NCI-H2081 treated with DMSO at 0.1 percent for 48 hours (cell line): ENCODE data around the gene CADM1.
A peak's percentile ranks its signal among the peaks of the same experiment; 100 is the strongest.

Experiments used
- DNase-seq: peaks from one replicate; lab custom pipeline; 2025; lab: John Stamatoyannopoulos, UW

The CADM1 gene

GRCh38 chr11:115504276-115505158, at the start of gene CADM1:
Gene CADM1, minus strand, starts transcription at chr11:115504415.
- DNase-seq, result peak; percentile 95

- DNase-seq, result no peak
Observed at GRCh38 chr11:115552773-115553438, 48.7 kb upstream of the CADM1 start.

- no peak for DNase-seq
Observed at GRCh38 chr11:115552151-115552772, 48.0 kb upstream of the CADM1 start.

- DNase-seq, result no peak
Observed at GRCh38 chr11:115550291-115551059, 46.3 kb upstream of the CADM1 start.

- peak; percentile 12 for DNase-seq
Observed at GRCh38 chr11:115548878-115549528, 44.8 kb upstream of the CADM1 start.

- DNase-seq, result no peak
Observed at GRCh38 chr11:115545581-115546210, 41.5 kb upstream of the CADM1 start.

- DNase-seq, result no peak
Observed at GRCh38 chr11:115544422-115544948, 40.3 kb upstream of the CADM1 start.

- DNase-seq, result no peak
Observed at GRCh38 chr11:115541518-115541917, 37.3 kb upstream of the CADM1 start.

- no peak for DNase-seq
Observed at GRCh38 chr11:115539844-115540243, 35.6 kb upstream of the CADM1 start.

- DNase-seq, result no peak
Observed at GRCh38 chr11:115535781-115536180, 31.6 kb upstream of the CADM1 start.

GRCh38 chr11:115530752-115531151, 26.5 kb upstream of the CADM1 start:
- DNase-seq, result no peak

- DNase-seq, result no peak
Observed at GRCh38 chr11:115528225-115528624, 24.0 kb upstream of the CADM1 start.

GRCh38 chr11:115527534-115528125, 23.4 kb upstream of the CADM1 start:
- DNase-seq, result no peak

GRCh38 chr11:115525531-115526006, 21.4 kb upstream of the CADM1 start:
- DNase-seq, result no peak

- DNase-seq, result no peak
Observed at GRCh38 chr11:115524572-115524971, 20.4 kb upstream of the CADM1 start.

- no peak for DNase-seq
Observed at GRCh38 chr11:115523727-115524399, 19.6 kb upstream of the CADM1 start.

- DNase-seq, result no peak
Observed at GRCh38 chr11:115522302-115522701, 18.1 kb upstream of the CADM1 start.

GRCh38 chr11:115521825-115522224, 17.6 kb upstream of the CADM1 start:
- DNase-seq, result no peak

GRCh38 chr11:115518983-115519628, 14.9 kb upstream of the CADM1 start:
- DNase-seq, result peak; percentile 55
